HG03108 (cell line): ENCODE data around the gene VN1R2.
"Not testable (repeated sequence)": the region's sequence is repeated elsewhere in the genome, so short reads cannot be mapped to it uniquely, and the experiment has no call there.

ENCODE experiments used
- ATAC-seq: cut with Tn5 transposase; IDR thresholded peaks from one replicate; pipeline ENCODE4 v1.9.1; 2021; ENCODE audit warnings: moderate library complexity; ENCODE audit not compliant: unreplicated experiment

The VN1R2 gene

GRCh38 chr19:53257715-53258342, at the start of gene VN1R2:
Gene VN1R2, plus strand, starts transcription at chr19:53258292. Its CDS starts 84 bp downstream, at chr19:53258376.
- not testable (repeated sequence) for ATAC-seq

- ATAC-seq = not testable (repeated sequence)
These were observed 46.5 kb upstream of the VN1R2 start for GRCh38 chr19:53211554-53211953.

GRCh38 chr19:53212703-53213320, 45.3 kb upstream of the VN1R2 start:
- ATAC-seq = no peak

- ATAC-seq = not testable (repeated sequence)
These were observed 35.4 kb upstream of the VN1R2 start for GRCh38 chr19:53222716-53223115.

- no peak for ATAC-seq
These were observed 33.5 kb upstream of the VN1R2 start for GRCh38 chr19:53224606-53225005.

GRCh38 chr19:53237114-53237777, 20.8 kb upstream of the VN1R2 start:
- no peak for ATAC-seq

- ATAC-seq = no peak
These were observed 11.6 kb upstream of the VN1R2 start for GRCh38 chr19:53246498-53246897.

GRCh38 chr19:53254411-53255341, 3.4 kb upstream of the VN1R2 start, which contains the start of gene ZNF677:
Gene ZNF677, minus strand, starts transcription at chr19:53254873. Its CDS starts 3,323 bp downstream, at chr19:53251550.
- no peak for ATAC-seq

- not testable (repeated sequence) for ATAC-seq
These were observed 9.5 kb downstream of the VN1R2 start, which contains the start of gene VN1R4 for GRCh38 chr19:53267623-53268022. Gene VN1R4, minus strand, starts transcription at chr19:53267723. Its CDS starts 58 bp downstream, at chr19:53267665.

- ATAC-seq = not testable (repeated sequence)
These were observed 11.8 kb downstream of the VN1R2 start for GRCh38 chr19:53269861-53270260.

GRCh38 chr19:53272044-53272443, 14.0 kb downstream of the VN1R2 start:
- no peak for ATAC-seq

- ATAC-seq = no peak
These were observed 17.4 kb downstream of the VN1R2 start for GRCh38 chr19:53275480-53275879.

- ATAC-seq = not testable (repeated sequence)
These were observed 23.9 kb downstream of the VN1R2 start for GRCh38 chr19:53281947-53282346.

GRCh38 chr19:53285087-53285486, 27.0 kb downstream of the VN1R2 start:
- ATAC-seq = no peak

- no peak for ATAC-seq
These were observed 32.9 kb downstream of the VN1R2 start for GRCh38 chr19:53290758-53291549.

- ATAC-seq = no peak
These were observed 36.8 kb downstream of the VN1R2 start for GRCh38 chr19:53294786-53295441.

GRCh38 chr19:53301341-53301740, 43.2 kb downstream of the VN1R2 start:
- not testable (repeated sequence) for ATAC-seq

- ATAC-seq = no peak
These were observed 50.3 kb downstream of the VN1R2 start for GRCh38 chr19:53308339-53308811.
